Mesenteric fat pad (tissue), 1 donor: Measurements from ENCODE around the gene PSTPIP1. TPM values are rescaled to one million over a fixed set of nuclear protein-coding genes. Genes with fewer than 3 reads are reported as not detected.
"Not testable (repeated sequence)": the region's sequence is repeated elsewhere in the genome, so short reads cannot be mapped to it uniquely, and the experiment has no call there.

ENCODE experiments used
- DNase-seq: peaks from one replicate; pipeline ENCODE4 v3.0.0-alpha.2; 2020; ENCODE audit warnings: low spot score
- long read RNA-seq: library from polyadenylated mRNA; unstranded; transcript quantifications from one replicate; pipeline ENCODE4 v2.0.0, GENCODE V29; 2020
- total RNA-seq: library from RNA; stranded (reverse); fragmentation: NEBNext Ultra II Directional; extraction: Animal tissue kit (Norgen Biotek cat#: 25700); gene quantifications from one replicate; pipeline ENCODE4 v1.2.1, GENCODE V29; 2021
- donor health status: DM: yes; HTN: yes; CAD: no.

The PSTPIP1 gene
- total RNA-seq, result 24.8 TPM
- long read RNA-seq, transcript PSTPIP1-203 (15 exons, 1,896 nt), result major isoform, 37 of 46 reads
- long read RNA-seq, partial matches to known transcripts, result 2 of 46 reads
- long read RNA-seq, other reads (novel, unspliced or antisense), result 7 of 46 reads

DNA sequence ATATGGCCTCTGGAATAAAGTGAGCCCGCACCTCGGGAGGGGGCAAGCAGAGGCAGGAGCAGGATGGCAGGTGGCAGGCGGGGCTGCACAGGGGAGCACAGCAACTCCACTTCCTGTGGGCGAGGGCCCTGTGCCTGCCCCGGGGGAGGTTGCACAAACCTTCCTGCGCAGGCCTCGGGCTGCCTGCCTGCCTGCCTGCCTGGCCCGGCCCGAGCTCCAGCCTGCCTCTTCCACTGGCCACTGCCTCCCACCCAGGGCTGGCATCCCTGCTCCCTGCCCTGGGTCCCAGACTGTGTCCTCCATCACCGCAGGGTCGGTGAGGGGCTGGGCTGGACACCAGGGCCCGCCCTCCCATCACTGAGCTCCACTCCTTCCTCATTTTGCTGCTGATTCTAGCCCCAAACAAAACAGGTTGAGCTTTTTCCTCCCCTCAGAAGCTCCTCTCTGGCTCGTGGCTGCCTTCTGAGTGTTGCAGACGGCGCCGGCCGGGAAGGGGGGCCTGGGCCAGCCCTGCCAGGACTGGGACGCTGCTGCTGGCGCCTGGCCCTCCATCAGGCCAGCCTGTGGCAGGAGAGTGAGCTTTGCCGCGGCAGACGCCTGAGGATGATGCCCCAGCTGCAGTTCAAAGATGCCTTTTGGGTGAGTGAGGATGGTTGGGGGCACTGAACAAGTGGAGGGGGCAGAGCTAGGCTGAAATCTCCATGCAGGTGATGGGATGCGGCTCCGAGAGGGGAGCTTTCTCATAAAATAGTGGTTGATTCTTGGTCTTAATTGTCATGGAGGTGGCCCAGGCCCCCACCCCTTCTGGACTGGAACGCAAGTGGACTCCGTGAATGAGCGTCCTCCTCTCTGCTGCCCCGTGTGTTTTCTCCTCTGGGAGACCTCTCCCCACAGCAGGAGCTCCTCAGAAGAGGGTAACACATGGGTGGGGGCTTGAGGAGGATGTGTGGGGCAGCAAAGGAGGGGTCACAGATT is at the start of gene PSTPIP1:
TSS of gene PSTPIP1 (plus strand) at position 156 of the 975 bp plus-strand sequence. CDS start at position 604, 448 bp downstream.
- peak; percentile 88 for DNase-seq

DNA sequence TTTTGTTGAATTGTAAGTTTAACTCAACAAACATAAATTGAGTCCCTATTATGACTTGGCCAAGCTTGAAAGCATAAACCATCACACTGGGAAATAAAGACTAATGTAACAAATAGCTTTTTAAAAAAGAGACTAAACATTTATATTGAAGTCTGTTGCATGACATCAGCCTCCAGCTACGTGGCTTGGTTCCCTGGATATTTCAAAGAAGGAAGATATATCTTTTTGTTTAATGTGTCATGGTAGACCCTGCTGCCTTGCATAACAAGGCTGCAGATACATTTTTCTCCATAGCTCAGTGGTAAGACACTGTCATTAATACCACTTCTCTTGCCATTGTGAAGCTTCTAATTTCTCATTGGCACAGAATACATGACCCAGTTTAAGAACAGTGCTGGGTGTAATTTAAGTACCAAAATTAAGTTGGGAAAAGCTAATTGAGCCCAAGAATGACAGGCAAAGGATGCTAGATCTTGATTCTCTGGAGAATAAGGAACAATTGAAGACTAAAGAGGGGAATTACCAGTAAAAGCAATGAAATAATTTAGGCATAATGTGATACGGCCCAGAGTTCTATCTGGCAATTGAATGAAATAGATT is 49.3 kb upstream of the PSTPIP1 start:
- DNase-seq, result no peak

GRCh38 chr15:76947454-76947853 is 47.5 kb upstream of the PSTPIP1 start:
- no peak for DNase-seq

- no peak for DNase-seq
Observed at GRCh38 chr15:76951220-76951619, 43.7 kb upstream of the PSTPIP1 start.

DNA sequence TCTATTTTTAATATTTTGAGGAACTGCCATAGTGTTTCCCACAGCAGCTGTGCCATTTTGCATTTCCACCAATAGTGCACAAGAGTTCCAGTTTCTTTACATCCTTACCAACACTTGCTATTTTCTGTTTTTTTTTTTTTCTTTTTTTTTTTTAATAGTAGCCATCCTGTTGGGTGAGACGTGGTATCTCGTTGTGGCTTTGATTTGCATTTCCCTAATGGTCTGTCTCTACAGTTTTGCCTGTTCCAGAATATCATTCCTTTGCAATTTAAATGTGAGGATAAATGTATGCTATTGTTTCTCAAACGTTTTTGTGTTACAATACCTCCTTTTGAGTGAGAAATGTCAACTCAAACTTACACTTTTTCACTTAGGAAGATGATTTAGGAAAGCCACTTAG is 41.0 kb upstream of the PSTPIP1 start:
- DNase-seq, result no peak

DNA sequence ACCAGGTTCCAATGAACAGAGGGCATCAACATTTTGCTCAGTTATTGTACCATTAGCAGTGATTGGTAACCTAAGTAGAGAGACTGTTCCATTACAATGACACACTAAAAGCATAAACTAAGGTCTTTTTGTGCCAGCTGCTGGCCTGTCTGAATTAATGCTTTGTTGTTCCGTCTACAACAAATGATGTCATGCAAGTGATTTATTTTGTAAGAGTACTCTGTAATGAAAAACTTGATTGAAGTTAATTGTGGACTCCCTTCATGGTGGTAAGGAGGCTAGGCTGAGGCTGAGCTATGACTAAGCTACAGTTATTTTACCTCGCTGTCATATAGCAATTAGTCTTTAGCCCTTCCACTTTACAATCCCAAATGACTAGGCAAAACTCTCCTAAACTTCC is 40.2 kb upstream of the PSTPIP1 start:
- no peak for DNase-seq

- DNase-seq, result no peak
Observed at GRCh38 chr15:76961268-76962011, 33.5 kb upstream of the PSTPIP1 start.

- no peak for DNase-seq
Observed at GRCh38 chr15:76962337-76963013, 32.5 kb upstream of the PSTPIP1 start.

GRCh38 chr15:76963596-76963995 is 31.3 kb upstream of the PSTPIP1 start:
- no peak for DNase-seq

GRCh38 chr15:76964157-76964556 is 30.8 kb upstream of the PSTPIP1 start:
- no peak for DNase-seq

DNA sequence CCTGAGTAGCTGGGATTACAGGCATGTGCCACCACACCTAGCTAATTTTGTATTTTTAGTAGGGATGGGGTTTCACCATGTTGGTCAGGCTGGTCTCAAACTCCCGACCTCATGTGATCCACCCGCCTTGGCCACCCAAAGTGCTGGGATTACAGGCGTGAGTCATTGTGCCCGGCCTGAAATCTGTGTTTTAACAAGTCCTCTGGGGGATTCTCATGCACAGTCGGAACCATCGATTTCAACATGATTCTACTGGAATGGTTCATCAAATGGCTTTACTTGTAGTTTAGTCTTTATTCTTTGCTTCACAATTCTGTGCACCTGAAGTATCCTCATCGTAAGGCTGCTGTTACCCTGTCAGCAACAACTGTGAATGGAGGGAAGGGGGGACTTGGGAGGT is 28.9 kb upstream of the PSTPIP1 start:
- DNase-seq, result not testable (repeated sequence)

GRCh38 chr15:76967067-76967466 is 27.9 kb upstream of the PSTPIP1 start:
- DNase-seq, result no peak

- DNase-seq, result no peak
Observed at GRCh38 chr15:76968306-76968705, 26.6 kb upstream of the PSTPIP1 start.

DNA sequence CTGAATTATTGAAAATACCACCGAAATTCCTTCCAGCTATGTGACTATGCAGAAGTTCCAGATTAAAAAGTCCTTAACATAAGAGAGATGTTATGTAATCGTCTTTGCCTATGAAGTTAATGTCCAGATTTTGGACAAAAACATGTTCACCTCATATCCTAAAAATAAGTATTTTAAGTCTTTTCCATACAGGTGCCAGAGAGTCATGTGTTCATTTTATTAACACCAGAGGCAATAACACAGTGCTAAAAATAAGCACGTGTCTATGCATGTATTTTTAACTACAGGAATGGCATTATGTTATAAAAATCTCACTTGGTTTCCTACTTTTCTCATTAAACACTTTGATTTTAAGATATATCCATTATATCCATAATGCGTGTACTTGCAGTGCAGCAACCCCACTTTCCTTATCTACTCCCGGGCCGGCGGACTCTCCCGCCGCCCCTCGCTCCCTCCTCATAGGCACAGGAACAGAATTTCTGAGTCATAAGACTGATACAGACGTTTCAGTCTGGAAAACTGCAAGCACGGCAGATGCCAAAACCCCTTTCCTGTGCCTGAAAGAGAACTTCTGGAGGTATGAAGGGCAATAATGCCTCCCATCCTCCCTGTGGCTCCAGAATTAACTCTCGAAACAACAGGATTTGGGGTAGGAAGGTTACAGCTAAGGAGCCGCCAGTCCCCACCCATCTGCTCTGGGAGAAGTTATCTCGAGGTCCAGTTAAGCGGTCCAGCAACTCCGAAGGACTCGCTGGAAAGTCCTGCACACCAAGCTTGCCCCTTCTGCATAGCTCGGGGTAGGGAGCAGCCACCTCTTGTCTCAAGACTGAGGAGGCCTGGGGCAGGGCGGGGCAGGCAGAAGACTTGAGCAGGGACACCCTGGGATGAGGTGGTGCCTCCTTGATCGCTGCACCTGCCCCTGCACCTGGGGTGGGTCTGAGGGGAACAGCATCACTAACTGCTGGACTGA is 22.3 kb upstream of the PSTPIP1 start:
- DNase-seq, result no peak

GRCh38 chr15:76973362-76973743 is 21.6 kb upstream of the PSTPIP1 start:
- no peak for DNase-seq

- DNase-seq, result no peak
Observed at GRCh38 chr15:76973906-76974305, 21.0 kb upstream of the PSTPIP1 start.

DNA sequence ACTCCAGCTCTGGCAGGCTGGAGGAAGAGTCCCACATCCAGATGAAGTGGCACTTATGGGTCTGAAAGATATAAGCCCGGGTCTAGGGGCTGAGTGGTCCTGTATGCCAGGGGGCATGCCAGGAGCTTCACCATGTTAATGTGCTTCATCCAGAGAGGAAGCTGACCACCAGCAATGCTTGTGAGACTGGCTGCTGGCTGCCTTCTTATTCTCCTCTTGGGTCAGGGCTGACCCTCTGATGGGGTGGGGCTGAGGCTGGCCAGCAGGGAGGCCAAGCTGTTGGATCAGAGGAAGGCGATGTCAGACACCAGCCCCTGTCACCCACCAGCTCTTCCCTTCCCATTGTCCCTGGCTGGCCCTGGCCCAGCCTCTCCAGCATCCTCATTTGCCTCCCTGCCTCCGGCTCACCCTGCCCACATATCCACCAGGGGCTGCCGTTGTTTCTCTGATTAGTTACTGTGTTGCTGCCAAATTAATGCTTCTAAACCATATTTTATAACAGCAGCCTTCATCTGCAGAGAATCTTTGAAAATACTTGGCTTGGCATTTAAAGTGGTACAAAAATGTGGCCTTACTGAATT is 20.4 kb upstream of the PSTPIP1 start:
- no peak for DNase-seq

GRCh38 chr15:76976141-76976540 is 18.8 kb upstream of the PSTPIP1 start:
- no peak for DNase-seq

GRCh38 chr15:76976572-76977270 is 18.2 kb upstream of the PSTPIP1 start:
- no peak for DNase-seq
